HepG2 (cell line): ENCODE measurements around the gene COBLL1. TPM values are rescaled to one million over a fixed set of nuclear protein-coding genes. Genes with fewer than 3 reads are reported as not detected.

ENCODE experiments used
- EED ChIP-seq: sonication (generic); formaldehyde crosslinking; IDR thresholded peaks from 2 replicates; pipeline ENCODE4 v1.5.0; 2020; ENCODE audit warnings: mild to moderate bottlenecking, missing genetic modification reagents
- FOXK1 ChIP-seq: sonication (generic); formaldehyde crosslinking; IDR thresholded peaks from 2 replicates; pipeline ENCODE4 v1.4.0; 2020; ENCODE audit warnings: low read depth, missing genetic modification reagents, borderline replicate concordance
- HNF4G ChIP-seq, 2 experiments: sonication (generic) in 1 of 2; formaldehyde crosslinking in 1 of 2; IDR thresholded peaks; 2 replicates each; pipeline versions ENCODE4 v1.4.0 to v1.6.1; 2011 to 2020; ENCODE audit warnings: borderline replicate concordance in 2 of 2, low read depth in 2 of 2, mild to moderate bottlenecking in 2 of 2, low read length in 1 of 2, missing genetic modification reagents in 1 of 2, moderate library complexity in 1 of 2
- IRX3 ChIP-seq: sonication (generic); formaldehyde crosslinking; IDR thresholded peaks from 2 replicates; pipeline ENCODE4 v1.8.1; 2023; ENCODE audit warnings: mild to moderate bottlenecking, low read depth, missing genetic modification reagents, borderline replicate concordance
- JUND ChIP-seq: sonication (generic); formaldehyde crosslinking; IDR thresholded peaks from 2 replicates; pipeline ENCODE4 v1.8.0; 2022; ENCODE audit warnings: mild to moderate bottlenecking, missing genetic modification reagents
- KLF9 ChIP-seq: IDR thresholded peaks from 2 replicates; pipeline ENCODE4 v1.6.1; 2016; ENCODE audit warnings: low read depth
- ZNF24 ChIP-seq: fragments of 450-650 bp; IDR thresholded peaks from 2 replicates; pipeline ENCODE4 v1.6.1; 2017; ENCODE audit warnings: antibody characterized with exemption, mild to moderate bottlenecking
- ZNF577 ChIP-seq: sonication (generic); formaldehyde crosslinking; IDR thresholded peaks from 2 replicates; pipeline ENCODE4 v1.4.0; 2020; ENCODE audit warnings: mild to moderate bottlenecking, low read depth, missing genetic modification reagents, borderline replicate concordance
- ZNF720 ChIP-seq: sonication (generic); formaldehyde crosslinking; IDR thresholded peaks from 2 replicates; pipeline ENCODE4 v1.4.0; 2020; ENCODE audit warnings: missing genetic modification reagents
- ZNF777 ChIP-seq: sonication (generic); formaldehyde crosslinking; IDR thresholded peaks from 2 replicates; pipeline ENCODE4 v1.4.0; 2020; ENCODE audit warnings: missing genetic modification reagents
- ZSCAN21 ChIP-seq: sonication (generic); formaldehyde crosslinking; IDR thresholded peaks from 2 replicates; pipeline ENCODE4 v1.8.0; 2022; ENCODE audit warnings: mild to moderate bottlenecking, missing genetic modification reagents, moderate library complexity, borderline replicate concordance
- polyA plus RNA-seq, 8 experiments: library from polyadenylated mRNA; depleted of rRNA in 3 of 8; stranded (reverse) in 7 of 8; unstranded in 1 of 8; fragments of >200 nt; fragmentation: Illumina TruSeq in 4 of 8; extraction: Trizol in 4 of 8; gene quantifications; 2 replicates each; pipeline versions ENCODE4 v1.2.1 to v1.2.3, GENCODE V29; 2011 to 2016; ENCODE audit warnings: low read depth in 4 of 8, missing spikeins in 1 of 8, mixed read lengths in 1 of 8; ENCODE audit not compliant: insufficient read depth in 1 of 8
- total RNA-seq, 5 experiments: library from RNA; depleted of rRNA; stranded (reverse); fragments of >200 nt; fragmentation: Illumina TruSeq; extraction: Trizol; gene quantifications; 2 replicates each; pipeline ENCODE4 v1.2.3, GENCODE V29; 2016; ENCODE audit warnings: low read depth in 1 of 5
- TF ChIP-seq, protein P1 (sequence below): sonication (generic); formaldehyde crosslinking; conservative IDR thresholded peaks from 2 replicates; pipeline ENCODE4 v1.5.0; 2020; ENCODE audit warnings: missing genetic modification reagents
- TF ChIP-seq, protein P2 (sequence below): sonication (generic); formaldehyde crosslinking; IDR thresholded peaks from 2 replicates; pipeline ENCODE4 v1.5.0; 2020; ENCODE audit warnings: mild to moderate bottlenecking, missing genetic modification reagents, borderline replicate concordance
- TF ChIP-seq, protein P3 (sequence below): sonication (generic); formaldehyde crosslinking; IDR thresholded peaks from 2 replicates; pipeline ENCODE4 v1.5.0; 2020; ENCODE audit warnings: missing genetic modification reagents, mild to moderate bottlenecking, borderline replicate concordance
- TF ChIP-seq, protein P4 (sequence below): sonication (generic); formaldehyde crosslinking; IDR thresholded peaks from 2 replicates; pipeline ENCODE4 v1.8.0; 2023; ENCODE audit warnings: mild to moderate bottlenecking, missing genetic modification reagents
- TF ChIP-seq, protein P5 (sequence below): sonication (generic); formaldehyde crosslinking; IDR thresholded peaks from 2 replicates; pipeline ENCODE4 v1.5.0; 2020; ENCODE audit warnings: mild to moderate bottlenecking, missing genetic modification reagents
- TF ChIP-seq, protein P6 (sequence below): sonication (generic); formaldehyde crosslinking; IDR thresholded peaks from 2 replicates; pipeline ENCODE4 v1.4.0; 2020; ENCODE audit warnings: missing genetic modification reagents, low read depth, mild to moderate bottlenecking, borderline replicate concordance
- TF ChIP-seq, protein P7 (sequence below): sonication (generic); formaldehyde crosslinking; IDR thresholded peaks from 2 replicates; pipeline ENCODE4 v1.5.1; 2020; ENCODE audit warnings: missing genetic modification reagents, mild to moderate bottlenecking, borderline replicate concordance

Gene COBLL1
- total and polyA plus RNA-seq, 2 of the 13 experiments (the other 11 are each of a cell fraction or from before 2014, with no cell fraction given): 32.6 to 86.8 TPM

DNA sequence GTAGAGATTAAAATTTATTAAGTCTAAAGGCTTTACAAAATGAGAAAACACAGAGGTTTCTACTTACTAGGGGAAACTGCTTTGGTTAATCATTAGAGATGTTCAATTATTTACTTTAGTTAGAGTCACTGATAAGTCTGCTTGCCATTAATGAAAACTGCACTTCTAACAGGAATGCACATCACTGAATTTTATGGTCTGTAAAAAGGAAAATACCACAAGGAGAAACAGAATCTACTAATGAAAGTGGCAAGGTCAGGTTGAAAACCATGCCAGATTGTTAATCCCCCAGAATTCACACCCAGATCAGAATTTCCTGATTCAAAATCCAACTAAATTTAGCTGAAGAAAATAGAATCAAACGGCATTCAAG is 129.9 kb downstream of the COBLL1 start (continued):
- TF ChIP-seq, protein P1, sequence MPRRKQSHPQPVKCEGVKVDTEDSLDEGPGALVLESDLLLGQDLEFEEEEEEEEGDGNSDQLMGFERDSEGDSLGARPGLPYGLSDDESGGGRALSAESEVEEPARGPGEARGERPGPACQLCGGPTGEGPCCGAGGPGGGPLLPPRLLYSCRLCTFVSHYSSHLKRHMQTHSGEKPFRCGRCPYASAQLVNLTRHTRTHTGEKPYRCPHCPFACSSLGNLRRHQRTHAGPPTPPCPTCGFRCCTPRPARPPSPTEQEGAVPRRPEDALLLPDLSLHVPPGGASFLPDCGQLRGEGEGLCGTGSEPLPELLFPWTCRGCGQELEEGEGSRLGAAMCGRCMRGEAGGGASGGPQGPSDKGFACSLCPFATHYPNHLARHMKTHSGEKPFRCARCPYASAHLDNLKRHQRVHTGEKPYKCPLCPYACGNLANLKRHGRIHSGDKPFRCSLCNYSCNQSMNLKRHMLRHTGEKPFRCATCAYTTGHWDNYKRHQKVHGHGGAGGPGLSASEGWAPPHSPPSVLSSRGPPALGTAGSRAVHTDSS (CRISPR knock-in tag): no peak
- TF ChIP-seq ZNF577 (no peak), EED (CRISPR knock-in tag) (no peak), ZNF24 (0 out of 2 replicates have a peak, but pooled peaks have one; percentile 21), ZSCAN21 (CRISPR knock-in tag) (no peak), ZNF777 (CRISPR knock-in tag) (no peak), KLF9 (no peak), ZNF720 (no peak), JUND (CRISPR knock-in tag) (no peak), HNF4G (IDR thresholded peaks at IDR 0.05; ENCODE audit: borderline replicate concordance, low read depth, low read length) (peak; percentile 21; the same call in 1 of the 2 replicates), HNF4G (CRISPR knock-in tag; IDR thresholded peaks at IDR 0.05; ENCODE audit: borderline replicate concordance, low read depth) (no peak), IRX3 (CRISPR knock-in tag) (no peak), FOXK1 (no peak)
- TF ChIP-seq, protein P2, sequence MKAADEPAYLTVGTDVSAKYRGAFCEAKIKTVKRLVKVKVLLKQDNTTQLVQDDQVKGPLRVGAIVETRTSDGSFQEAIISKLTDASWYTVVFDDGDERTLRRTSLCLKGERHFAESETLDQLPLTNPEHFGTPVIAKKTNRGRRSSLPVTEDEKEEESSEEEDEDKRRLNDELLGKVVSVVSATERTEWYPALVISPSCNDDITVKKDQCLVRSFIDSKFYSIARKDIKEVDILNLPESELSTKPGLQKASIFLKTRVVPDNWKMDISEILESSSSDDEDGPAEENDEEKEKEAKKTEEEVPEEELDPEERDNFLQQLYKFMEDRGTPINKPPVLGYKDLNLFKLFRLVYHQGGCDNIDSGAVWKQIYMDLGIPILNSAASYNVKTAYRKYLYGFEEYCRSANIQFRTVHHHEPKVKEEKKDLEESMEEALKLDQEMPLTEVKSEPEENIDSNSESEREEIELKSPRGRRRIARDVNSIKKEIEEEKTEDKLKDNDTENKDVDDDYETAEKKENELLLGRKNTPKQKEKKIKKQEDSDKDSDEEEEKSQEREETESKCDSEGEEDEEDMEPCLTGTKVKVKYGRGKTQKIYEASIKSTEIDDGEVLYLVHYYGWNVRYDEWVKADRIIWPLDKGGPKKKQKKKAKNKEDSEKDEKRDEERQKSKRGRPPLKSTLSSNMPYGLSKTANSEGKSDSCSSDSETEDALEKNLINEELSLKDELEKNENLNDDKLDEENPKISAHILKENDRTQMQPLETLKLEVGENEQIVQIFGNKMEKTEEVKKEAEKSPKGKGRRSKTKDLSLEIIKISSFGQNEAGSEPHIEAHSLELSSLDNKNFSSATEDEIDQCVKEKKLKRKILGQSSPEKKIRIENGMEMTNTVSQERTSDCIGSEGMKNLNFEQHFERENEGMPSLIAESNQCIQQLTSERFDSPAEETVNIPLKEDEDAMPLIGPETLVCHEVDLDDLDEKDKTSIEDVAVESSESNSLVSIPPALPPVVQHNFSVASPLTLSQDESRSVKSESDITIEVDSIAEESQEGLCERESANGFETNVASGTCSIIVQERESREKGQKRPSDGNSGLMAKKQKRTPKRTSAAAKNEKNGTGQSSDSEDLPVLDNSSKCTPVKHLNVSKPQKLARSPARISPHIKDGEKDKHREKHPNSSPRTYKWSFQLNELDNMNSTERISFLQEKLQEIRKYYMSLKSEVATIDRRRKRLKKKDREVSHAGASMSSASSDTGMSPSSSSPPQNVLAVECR (CRISPR knock-in tag): no peak
- TF ChIP-seq, protein P3, sequence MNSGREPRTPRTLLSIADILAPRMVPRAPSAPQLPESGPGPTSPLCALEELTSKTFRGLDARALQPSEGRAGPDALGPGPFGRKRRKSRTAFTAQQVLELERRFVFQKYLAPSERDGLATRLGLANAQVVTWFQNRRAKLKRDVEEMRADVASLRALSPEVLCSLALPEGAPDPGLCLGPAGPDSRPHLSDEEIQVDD (CRISPR knock-in tag): no peak
- TF ChIP-seq, protein P4, sequence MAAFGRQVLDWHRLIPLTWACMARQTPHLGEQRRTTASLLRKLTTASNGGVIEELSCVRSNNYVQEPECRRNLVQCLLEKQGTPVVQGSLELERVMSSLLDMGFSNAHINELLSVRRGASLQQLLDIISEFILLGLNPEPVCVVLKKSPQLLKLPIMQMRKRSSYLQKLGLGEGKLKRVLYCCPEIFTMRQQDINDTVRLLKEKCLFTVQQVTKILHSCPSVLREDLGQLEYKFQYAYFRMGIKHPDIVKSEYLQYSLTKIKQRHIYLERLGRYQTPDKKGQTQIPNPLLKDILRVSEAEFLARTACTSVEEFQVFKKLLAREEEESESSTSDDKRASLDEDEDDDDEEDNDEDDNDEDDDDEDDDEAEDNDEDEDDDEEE (CRISPR knock-in tag): no peak
- TF ChIP-seq, protein P5, sequence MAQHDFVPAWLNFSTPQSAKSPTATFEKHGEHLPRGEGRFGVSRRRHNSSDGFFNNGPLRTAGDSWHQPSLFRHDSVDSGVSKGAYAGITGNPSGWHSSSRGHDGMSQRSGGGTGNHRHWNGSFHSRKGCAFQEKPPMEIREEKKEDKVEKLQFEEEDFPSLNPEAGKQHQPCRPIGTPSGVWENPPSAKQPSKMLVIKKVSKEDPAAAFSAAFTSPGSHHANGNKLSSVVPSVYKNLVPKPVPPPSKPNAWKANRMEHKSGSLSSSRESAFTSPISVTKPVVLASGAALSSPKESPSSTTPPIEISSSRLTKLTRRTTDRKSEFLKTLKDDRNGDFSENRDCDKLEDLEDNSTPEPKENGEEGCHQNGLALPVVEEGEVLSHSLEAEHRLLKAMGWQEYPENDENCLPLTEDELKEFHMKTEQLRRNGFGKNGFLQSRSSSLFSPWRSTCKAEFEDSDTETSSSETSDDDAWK: no peak
- TF ChIP-seq, protein P6, sequence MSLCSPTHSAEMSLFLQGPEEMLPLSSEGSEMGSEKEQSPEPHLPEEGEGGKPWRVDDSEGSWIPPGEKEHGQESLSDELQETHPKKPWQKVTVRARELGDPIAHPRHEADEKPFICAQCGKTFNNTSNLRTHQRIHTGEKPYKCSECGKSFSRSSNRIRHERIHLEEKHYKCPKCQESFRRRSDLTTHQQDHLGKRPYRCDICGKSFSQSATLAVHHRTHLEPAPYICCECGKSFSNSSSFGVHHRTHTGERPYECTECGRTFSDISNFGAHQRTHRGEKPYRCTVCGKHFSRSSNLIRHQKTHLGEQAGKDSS (CRISPR knock-in tag): no peak
- TF ChIP-seq, protein P7, sequence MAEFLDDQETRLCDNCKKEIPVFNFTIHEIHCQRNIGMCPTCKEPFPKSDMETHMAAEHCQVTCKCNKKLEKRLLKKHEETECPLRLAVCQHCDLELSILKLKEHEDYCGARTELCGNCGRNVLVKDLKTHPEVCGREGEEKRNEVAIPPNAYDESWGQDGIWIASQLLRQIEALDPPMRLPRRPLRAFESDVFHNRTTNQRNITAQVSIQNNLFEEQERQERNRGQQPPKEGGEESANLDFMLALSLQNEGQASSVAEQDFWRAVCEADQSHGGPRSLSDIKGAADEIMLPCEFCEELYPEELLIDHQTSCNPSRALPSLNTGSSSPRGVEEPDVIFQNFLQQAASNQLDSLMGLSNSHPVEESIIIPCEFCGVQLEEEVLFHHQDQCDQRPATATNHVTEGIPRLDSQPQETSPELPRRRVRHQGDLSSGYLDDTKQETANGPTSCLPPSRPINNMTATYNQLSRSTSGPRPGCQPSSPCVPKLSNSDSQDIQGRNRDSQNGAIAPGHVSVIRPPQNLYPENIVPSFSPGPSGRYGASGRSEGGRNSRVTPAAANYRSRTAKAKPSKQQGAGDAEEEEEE (CRISPR knock-in tag): no peak
